DLD1 (cell line): ENCODE data around the gene ASTN2.
"Not testable (repeated sequence)": the region's sequence is repeated elsewhere in the genome, so short reads cannot be mapped to it uniquely, and the experiment has no call there.

Source experiments
- in situ Hi-C: cut with HindIII; loops from 2 replicates; pipeline ENCODE4 v1.10.0; 2017; ENCODE audit warnings: low sequenced_read_pairs

The ASTN2 gene

DNA sequence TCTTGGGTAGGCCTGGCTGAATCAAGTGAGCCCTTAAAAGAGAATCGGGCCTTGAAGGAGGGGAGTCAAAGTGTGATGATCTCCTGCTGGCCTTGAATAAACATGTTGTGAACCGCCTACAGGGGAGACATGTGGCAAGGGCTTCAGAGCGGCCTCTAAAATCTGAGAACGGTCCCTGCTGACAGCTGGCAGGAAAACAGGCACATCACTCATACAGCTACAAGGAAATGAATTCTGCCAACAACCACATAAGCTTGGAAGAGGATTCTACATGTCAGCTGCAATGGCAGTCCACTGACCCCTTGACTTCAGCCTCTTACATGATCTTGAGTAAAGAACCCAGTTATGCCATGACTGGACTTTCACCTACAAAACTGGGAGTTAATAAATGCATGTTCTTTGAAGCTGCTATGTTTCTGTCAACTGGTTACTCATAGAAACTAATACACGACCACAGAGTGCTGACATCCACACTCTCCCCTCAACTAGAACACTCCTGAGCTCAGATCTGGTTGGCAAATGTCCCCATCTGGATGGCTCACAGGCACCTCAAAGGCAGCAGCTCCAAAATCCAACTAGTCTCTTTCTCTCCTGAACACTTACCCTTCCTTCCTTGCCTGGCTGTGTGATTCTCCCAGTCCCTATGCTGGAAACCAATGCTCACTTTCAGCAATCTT, 333.1 kb downstream of the ASTN2 start:
- in situ Hi-C loops: no loop called here

DNA sequence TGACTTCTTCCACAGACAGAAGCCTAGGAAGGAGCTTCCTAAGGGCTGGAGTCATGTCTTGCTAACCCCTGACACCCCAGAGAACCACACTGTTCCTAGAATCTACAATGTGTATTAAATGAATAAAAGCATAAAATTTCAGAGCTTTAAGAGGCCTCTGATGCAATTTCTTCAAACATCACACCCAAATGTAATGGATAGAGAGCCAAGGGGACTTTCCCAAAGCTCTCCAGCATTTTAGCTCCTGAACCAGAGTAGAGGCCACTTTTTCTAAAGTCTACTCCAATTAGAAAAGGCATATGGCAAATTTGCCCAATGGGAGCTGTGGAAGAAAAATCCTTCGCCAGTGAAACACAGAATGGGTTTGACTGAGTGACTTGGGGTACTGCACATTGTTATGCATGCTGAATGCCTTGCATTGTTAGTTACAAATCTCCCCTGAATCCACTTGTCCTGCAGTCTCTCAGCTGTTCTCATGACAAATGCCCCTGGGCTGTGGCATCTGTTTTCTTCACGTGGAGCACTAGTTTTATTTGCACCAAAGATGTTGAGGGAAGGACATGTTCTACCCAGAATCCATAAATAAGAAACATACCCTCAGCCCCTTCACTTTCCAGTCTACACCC, 334.0 kb downstream of the ASTN2 start:
- in situ Hi-C loops: no loop called here

DNA sequence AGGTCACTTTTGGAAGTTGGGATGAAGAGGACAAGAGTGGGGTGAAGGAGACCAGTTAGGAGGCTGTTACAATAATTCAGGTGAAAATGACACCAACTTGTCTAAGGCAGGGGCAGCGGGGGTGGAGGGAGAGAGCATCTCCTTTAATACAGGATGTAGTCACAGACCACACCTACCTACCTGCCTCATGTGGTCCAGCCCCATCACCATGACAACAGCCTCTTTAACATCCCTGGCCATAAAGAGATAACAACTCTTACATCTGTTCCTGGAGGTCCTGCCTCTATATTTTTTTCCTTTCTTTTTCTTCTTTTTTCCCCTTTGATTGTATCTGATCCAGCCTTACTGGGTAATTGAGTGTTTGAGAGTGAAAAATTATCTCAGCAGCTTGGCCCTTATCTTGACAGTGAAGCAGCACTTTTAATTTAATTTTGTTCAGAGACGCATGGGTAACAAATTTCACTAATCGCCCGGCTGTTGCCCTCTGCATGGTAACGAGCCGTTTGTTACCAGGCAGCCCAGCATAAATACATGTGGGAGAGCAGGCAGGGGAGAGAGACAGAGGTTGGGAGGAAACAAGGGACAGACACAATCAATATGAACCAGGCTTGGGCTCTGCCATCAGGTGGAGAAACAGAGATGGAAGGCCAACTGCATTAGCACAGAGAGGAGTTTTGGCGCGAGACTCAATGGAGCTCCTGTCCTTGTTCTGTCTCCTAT, 338.1 kb downstream of the ASTN2 start:
- in situ Hi-C loops: no loop called here

DNA sequence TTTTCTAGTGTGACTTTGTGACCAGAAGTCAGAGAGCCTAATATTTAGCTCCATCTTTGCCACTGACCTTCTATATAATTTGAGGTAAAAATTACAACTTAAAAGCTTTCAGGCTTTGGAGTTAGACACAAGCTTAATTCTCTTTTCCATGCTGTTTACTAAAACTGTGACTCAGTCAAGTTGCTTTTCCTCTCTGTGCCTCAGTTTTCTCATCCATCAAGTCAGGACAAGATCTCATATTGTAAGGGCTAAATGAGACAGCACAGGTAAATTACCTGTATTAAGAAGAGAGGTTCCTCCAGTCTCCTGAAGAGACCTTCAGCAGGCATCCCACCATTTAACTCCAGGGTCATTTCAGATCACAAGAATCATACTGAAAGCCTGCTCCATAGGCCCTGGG, 339.2 kb downstream of the ASTN2 start:
- in situ Hi-C loops: no loop called here

DNA sequence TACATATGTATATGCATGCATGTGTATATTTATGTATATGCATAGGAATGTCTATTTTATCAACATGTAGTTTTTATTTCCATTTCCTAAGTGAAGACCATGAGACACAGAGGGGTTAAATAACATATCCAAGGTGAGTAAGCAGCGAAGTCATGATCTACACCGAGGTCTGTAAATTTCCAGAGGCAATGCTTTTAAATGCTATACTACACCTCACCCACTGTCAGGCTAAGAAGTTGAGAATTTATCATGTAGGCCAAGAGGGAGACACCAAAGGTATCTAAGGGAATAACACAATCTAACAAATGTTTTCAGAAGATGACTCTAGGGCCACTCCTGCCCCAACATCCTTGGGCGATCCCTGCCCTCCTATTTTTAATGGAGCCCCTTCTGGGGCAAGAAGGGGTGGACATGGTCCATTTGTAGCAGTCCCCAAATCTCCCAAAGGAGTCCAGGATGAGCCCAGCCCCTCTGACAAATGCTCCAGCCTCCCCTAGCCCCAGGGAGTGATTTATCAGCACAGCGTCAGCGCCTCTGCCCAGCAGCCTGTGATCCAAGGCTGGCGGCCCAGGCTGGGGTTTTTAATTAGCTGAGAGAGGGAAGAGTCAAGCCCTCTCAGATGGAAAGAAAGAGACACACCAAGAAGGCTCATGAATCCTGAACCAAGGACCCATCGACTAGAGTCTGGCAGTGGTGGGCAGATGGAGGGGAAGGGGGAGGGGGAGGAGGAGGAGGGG, 339.9 kb downstream of the ASTN2 start:
- in situ Hi-C loops: no loop called here

DNA sequence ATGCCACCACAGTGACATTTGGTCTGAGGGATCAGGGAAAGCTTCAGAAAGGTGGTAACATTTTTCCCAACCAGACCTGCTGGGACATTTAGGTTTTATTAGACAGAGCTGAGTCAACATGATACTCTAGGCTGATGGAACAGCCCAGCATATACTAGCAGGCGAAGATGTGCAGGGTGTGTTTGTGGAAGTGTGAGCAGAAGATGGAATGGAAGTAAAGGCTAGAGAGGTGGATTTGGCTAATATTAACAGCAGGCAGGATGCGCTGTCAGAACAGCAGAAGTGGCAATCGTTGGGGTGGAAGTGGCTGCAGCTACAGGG, 340.6 kb downstream of the ASTN2 start:
- in situ Hi-C loops: no loop called here

DNA sequence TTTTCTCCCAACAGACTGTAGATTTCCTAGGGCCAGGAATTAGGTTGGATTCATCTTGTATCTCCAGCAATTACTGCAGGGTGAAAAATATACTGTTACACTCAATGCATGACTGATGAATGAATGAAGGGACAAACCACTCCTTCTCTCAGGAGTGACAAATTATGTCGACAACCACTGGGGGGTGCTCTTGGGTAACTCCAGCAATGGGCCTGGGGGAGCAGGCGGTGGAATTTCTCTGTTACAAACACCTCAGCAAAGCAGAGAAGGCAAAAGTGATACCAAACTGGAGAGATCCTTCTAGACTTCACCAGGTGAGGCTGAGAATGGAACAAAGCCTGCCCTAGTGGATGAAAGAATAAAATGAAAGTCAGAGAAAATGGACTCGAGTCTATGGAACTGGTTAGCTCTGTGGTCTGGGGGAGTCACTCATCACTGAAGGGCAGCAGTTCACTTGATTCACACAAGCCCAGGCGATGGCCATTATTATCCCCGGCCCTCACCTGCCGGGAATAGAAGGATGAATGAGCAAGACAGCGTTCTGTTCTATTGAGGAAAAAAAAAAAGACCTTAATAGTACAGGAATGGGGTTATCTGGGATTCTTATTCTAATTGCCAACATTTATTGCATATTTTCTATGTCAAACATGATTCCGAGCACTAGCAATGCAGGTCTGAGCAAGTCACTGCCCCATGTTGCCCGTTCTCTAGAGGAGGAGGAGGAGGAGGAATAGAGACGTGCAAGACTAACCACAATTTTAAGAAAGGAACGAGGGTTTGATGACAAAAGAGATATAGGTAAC, 341.1 kb downstream of the ASTN2 start:
- in situ Hi-C loops: no loop called here

DNA sequence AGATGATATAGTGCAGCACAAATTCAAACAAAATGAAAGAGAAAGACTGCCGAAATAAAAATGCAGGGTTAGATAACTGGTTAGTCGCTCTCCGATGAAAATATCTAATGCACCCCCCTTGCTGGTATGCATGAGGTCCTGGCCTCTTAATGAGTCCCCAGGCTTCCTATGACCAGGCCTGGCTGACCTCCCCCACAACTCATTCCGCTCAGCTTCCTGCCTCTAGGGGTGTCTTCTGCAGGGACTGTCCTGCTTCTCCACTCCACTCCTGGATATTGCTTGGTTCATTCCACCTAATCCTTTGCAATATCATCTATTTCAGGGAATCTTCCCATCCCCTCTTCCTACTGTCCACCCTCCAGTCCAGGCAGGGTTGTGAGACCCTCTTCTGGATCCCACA, 341.8 kb downstream of the ASTN2 start:
- in situ Hi-C loops: no loop called here

DNA sequence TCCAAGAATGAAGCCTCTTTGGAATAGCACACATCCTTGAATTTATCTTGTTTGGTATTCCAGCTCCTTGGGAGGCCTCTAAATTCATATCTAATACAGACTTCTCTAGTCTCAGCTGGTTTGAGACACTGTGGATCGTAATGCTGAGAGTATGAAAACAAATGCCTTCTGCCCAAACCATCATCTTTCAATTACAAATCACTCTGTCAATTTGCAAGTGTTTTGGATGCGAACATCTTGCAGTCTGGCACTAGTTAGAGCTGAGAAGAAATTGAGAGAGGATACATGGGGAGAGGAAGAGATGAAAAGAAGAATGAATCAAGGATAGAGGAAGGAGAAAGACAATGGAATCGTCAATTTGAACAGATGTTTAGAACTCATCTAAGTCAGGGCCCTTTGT, 342.6 kb downstream of the ASTN2 start:
- in situ Hi-C loops: no loop called here

DNA sequence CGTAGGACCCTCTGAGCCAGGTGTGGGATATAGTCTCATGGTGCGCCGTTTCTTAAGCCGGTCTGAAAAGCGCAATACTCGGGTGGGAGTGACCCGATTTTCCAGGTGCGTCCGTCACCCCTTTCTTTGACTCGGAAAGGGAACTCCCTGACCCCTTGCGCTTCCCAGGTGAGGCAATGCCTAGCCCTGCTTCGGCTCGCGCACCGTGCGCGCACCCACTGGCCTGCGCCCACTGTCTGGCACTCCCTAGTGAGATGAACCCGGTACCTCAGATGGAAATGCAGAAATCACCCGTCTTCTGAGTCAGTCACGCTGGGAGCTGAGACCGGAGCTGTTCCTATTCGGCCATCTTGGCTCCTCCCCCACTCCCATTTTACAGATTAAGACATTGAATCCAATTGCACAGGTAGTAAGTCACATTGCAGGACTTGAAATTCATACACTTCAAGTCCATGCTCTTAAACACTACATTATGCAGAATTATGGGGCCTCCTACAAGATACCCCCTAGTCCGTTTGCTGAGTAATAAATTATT, 343.1 kb downstream of the ASTN2 start:
- in situ Hi-C loops: not testable (repeated sequence)

DNA sequence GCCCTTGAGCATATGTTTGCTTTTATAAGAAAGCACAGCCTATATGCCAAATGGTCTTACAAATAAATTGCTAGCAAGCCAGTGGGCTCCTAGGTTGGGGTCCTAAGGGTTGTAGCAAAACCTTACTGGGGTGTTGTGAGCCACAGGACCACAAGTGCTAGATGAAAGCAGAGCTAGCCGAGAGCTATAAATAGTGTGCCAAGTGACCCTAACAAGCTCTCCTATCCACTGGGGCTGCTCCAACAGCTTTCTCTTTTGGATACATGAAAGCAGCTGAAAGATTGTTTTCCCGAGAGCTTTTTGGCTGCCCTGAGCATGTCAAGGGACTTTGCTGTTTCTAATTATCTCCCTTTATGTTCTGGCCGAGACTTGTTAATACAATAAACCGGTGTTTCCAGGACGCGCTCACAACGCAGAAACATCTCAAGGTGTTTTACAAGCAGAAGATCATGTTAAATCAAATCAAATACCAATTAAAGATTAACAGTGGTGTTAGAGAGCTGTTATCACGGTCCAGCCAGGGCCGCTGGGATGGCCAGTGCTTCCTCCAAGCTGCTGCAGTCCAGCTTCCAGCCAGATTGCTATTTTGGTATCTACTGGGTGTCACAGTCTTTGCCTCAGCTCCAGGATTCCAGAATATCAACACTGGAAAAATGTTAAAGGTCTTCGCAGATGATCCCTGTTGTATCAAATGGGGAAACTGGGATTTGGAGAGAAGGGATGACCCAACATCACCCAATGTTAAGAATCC, 351.0 kb downstream of the ASTN2 start:
- in situ Hi-C loops: no loop called here

DNA sequence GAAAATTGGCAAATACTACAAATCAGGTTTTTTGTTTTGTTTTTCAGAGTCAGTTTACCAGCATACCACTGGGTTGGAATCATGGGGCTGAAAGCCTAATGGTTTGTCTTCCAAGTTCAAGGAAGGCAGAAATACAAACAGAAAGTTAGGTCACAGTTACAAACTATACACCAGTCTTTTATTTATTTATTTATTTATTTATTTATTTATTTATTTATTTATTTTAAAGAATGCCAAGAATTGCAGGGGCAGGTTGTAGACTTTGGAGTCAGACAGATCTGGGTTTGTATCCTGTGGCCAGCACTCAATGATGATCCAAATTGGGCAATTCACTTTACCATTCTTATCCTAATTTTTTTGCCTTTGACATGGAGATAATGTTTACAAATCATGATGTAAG, 353.9 kb downstream of the ASTN2 start:
- in situ Hi-C loops: no loop called here

DNA sequence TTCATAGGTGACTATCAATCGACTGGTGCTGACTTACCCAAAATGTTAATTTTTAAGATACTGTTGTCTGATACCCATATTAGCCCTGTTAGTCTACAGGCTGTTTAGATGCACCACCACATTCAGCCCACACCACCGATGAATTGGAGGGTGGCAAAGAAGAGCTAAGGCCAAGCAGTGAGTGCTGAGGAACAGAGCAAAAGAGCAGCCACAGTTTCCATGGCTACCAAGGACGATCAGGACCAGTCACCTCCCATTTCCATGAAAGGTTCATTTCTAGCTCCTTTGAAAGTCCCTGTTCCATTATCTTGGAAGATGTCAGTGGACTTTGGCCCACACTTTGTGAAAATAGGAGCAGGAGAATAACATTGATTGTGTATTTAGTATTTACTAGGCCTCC, 364.9 kb downstream of the ASTN2 start:
- in situ Hi-C loops: no loop called here

DNA sequence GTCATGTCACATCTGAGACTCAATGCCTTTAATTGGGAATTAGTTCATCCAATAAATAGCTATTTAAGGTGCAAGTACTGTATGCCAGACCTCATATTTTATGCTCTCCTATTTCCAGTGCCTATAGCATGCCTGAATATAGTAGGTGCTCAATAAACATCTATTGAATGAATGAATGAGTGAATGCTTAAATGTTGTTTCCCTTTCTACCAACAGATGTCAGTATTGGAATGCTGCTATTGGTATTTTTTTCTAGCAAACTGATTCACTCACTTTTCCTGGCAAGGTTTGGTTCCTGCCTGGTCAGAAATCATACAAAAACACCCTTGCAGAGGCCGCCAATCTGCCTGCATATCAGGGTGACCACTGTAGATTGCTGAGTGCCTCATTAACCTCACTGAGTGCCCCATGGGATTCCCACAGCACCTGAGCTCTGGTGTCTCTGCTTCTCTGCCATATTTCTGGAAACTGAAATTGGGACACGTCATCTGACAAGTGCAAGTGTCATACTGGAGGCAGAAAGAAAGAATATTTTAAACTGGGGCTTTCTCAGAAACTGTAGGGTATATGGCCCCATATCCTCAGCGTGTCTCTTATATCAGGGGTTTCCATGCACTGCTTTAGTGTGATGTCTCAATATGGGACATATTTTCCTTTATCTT, 368.1 kb downstream of the ASTN2 start:
- in situ Hi-C loops: no loop called here

DNA sequence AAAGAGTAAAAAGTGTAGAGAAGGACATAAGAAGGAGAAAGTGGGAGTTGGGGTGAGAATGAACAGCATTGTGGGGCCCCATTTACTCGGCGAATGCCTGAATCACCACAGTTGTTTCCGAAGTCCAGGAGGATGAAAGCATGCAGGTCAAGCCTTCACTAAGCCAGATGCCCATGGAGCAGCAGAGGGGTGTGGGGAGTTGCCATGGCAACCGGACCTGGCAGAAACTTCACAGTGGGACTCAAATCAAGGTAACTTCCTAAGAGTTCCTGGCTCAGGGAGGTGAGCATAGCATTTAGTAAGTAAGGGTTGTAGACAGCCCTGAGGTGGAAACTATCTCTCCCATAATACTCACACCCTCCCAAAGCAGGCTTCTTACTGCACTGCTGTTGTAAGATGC, 370.6 kb downstream of the ASTN2 start:
- in situ Hi-C loops: no loop called here

DNA sequence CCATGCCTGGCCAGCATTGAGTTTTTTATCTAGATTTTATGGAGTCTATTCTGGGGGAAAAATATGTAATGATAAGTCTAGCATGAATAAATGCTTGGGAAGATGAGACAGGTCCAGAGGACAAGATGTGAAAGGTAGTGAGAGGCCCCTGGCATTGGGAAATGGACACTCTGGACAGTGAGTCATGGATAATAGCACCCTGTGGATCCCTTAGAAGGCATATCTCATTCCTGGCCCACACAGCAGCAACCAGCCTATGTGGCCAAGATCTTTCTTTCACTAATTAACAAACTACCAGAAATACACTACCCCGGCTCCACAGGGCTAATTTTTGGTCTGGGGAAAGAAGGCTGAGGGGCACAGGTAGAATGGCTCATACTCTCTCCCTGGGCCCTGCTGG, 371.7 kb downstream of the ASTN2 start:
- in situ Hi-C loops: no loop called here

DNA sequence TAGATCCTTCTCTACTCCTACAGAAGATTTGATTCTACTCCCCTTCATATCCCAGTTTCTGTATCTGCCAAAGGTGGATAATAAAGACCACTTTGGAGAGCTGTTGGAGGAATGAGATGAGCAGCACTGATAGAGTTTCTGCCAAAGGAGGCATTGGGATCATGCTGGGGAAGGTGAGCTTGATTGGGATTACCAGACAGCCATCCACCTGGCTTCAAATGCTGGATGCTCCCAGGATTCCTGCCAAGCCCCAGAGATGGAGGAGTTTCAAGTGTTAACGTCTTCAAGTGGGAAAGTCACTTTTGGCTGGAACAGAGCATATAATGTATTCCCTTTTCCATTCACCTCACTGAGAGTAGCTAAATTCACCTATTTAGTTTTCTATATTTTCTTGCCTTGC, 379.3 kb downstream of the ASTN2 start:
- in situ Hi-C loops: no loop called here

DNA sequence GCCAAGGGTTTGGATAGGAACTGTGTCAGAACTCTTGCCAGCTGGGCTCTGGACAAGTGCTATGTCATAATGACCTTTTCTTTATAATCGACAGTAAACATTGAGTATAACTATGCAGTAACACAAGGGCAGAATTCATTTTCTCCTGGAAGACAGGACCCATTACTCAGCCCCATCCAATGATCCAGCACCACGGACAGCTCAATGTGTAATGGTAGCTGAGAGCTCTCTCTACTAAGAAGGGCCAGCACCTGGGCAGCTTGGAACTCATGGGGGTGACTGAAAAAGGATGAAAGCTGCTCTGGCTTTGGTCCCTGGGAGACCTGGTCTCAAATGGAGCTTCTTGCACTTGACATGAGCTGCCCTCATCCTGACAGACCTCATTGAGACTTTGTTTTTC, 380.0 kb downstream of the ASTN2 start:
- in situ Hi-C loops: no loop called here

DNA sequence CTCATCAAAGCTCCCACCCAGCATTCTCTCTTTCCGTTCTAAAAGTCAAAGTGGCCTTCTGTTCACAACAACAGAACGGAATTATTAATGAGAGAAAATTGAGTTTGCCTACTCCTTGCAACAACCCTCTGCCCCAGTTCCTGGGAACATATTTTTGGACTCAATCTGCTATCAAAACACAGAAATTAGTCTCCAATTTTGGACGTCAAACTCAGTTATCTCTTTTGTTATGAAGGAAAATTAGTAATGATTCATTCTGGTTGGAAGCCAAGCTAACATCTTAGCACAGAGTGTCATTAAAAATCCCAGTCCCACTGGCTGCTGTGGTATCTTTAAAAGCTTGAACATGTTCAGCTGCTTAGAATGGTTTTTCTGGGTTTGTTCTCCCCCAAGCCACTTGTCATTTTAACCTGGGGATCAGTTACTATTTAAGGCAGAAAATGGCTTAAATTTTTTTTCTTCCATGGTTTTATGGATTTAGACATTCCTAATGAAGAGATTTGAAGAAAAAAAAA, 384.5 kb downstream of the ASTN2 start:
- in situ Hi-C loops: no loop called here
